ENCODE results near the gene TXNRD2.
"Not testable (repeated sequence)": the region's sequence is repeated elsewhere in the genome, so short reads cannot be mapped to it uniquely, and the experiment has no call there.

The TXNRD2 gene

DNA sequence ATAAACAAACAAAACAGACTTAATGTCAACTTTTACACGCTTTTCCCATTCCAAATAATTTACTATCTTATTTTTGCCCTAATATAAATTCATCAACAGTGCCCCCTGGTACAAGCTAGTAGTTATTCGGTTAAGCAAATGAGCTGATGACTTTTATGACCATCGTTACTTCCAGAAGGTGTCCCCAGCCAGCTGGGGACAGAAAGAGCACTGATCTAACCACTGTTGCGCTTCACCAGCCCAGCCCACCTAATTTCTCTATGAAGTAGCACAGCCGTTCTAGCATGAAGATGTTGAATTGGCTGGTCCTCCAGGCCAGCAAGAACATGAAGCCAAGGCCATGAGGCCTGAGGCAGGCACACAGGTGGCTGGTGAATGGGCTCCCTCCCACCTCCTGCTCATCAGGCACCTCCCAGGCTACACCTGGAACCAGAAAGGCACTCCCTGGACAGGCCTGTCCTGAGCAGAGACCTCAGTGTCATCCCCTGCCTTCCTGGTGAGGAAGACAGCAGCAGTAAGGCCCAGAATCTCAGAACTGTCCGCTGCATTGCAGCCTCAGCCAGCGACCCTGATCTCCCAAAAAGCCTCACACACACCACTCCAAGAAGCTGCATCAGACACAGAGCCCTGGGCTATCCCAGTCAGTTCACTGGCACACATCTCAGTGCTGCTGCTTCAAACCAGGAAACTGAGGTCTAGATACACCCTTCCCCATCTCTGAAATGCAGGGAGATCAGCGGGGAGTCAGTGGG lies 99.8 kb downstream of the TXNRD2 start:
- DNase-seq, result no peak

DNA sequence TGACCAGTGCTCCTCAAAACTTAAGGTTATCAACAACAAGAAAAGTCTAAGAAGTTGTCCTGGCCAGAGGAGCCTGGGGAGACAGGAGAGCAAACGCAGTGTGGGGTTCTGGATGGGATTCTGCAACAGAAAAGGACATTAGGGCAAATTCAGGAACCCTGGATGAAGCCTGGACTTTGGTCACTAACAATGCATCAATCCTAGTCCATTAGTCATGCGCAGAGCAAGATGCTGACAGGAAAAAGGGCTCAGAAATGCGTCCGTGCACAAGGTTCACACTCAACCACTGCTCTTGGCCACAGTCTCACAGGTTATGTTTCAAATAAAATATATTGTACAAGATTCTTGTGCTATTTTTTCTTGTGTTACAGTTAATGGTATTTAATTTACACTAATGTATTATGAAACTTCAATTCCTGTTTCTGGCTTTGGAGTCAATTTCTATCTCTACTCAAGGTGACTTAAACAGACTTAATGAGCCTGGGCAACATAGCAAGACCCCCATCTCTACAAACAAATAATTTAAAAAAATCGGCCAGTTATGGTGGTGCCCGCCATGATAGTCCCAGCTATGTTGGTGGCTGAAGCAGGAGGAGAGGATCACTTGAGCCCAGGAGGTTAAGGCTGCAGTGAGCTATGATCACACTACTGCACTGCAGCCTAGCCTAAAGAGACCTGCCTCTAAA lies 100.5 kb downstream of the TXNRD2 start:
- no peak for DNase-seq

DNA sequence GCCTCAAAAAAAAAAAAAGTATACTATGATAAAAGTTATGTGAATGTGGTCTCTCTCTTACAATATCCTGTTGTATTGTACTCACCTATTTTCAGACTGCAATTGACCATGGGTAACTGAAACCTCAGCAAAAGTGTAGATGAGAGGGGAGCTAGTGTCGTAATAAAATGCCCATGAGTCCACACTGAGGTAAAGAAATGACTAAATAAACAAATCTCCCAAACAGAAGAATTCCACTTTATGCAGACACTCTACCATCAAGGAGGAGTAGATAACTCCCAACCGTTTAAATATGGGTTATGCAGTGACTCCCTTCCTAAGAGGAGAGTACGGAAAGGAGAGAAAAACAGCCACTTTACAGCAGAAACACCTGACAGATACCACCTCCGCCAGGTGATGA lies 101.6 kb downstream of the TXNRD2 start:
- no peak for DNase-seq

DNA sequence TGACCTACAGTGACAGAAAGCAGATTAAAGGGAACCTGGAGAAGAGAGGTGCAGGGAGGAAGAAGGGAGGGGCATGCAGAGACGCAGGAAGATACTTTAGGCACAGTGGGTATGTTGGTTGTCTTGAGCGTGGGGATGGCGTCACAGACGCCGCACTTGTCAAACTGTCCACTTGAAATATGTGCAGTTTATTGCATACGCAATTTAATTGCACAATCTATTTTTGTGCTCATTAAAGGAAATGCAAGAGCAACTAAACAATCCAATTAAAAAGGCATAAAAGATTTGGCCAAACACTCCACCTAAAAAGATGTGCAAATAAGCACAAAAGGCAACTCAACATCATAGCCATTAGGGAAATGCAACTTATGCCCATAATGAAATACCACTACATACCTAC lies 103.7 kb downstream of the TXNRD2 start:
- DNase-seq, result no peak

DNA sequence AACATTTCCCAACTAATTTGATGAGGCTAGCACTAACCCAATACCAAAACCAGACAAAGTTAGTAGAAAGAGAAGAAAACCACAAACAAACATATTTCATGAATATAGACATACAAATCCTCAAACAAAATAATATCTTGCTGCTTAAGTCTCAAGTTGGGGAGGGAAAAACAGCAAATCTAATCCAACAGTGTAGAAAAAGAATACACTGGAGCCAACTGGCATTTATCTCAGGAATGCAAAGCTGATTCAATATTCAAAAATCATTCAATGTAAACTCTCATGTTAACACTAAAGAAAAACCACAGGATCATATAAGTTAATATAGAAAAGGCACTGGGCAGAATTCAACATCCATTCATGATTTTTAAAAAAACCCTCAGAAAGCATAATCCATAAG lies 105.1 kb downstream of the TXNRD2 start:
- DNase-seq, result no peak

DNA sequence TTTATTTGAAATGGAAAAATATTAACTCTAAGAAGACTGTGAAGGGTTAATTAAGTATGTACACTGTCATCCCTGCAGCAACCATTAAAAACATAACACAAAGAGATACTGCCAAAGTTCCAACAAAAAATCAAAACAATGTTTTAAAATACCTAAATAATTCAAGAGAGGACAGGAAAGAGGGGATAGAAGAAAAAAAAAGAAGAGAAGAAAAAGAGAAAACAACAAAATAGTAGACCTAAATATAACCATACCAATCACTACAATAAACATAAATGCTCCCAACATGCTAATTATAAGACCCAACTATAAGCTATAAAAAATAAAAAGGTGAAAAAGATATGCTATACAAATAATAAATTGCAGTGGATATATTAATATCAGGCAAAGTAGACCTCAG lies 107.0 kb downstream of the TXNRD2 start:
- DNase-seq, result no peak

DNA sequence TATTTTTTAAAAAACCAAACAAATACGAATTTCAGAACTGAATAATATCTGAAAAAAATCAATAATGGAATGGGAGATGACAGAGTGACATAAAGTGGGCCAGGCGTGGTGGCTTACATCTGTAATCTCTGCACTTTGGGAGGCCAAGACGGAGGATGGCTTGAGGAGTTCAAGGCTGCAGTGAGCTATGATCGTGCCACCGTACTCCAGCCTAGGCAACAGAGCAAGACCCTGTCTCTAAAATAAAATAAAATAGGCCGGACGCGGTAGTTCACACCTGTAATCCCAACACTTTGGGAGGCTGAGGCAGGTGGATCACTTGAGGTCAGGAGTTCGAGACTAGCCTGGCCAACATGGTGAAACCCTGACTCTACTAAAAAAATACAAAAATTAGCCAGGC lies 108.3 kb downstream of the TXNRD2 start:
- DNase-seq, result not testable (repeated sequence)

DNA sequence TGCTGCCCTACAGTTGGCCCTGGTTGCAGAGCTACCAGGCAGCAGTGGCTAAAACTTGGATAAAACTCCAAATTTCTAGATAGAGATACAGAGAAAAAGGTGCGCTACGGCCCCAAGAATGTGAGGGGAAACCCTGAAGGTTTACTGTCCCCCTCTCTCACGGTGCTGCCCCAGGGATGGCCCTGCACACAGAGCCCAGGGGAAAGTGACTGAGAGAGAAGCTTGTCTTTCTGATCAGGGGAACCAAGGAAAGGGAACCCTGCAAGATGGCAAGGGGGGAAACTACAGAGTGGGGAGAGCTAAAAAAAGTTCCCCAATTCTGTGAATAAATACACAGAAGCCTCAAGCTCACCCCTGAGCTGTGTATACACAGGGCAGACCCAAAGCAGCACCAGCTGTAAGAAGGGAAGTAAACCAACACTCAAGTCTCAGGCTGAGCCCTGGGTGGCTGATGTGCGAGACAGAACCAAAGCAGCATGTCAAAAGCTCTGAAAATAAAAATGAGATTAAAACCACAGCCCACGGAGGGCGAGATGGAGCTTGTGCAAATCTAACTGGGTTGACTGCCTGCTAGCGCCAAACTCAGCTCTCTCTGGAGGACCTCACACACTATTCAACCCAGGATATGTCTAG lies 109.0 kb downstream of the TXNRD2 start:
- no peak for DNase-seq

DNA sequence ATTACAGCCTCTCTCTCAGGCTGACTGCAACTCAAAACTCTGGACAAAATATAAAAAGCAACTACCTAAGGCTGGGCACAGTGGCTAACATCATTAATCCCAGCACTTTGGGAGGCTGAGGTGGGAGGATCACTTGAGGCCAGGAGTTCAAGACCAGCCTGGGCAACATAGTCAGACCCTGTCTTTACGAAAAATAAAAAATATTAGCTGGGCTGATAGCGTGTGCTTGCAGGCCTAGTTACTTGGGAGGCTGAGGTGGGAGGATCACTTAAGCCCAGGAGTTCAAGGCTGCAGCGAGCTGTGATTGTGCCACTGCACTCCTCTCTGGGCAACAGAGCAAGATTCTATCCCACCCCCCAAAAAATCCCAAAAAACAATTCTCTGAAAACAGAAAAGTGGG lies 109.6 kb downstream of the TXNRD2 start:
- DNase-seq, result not testable (repeated sequence)

DNA sequence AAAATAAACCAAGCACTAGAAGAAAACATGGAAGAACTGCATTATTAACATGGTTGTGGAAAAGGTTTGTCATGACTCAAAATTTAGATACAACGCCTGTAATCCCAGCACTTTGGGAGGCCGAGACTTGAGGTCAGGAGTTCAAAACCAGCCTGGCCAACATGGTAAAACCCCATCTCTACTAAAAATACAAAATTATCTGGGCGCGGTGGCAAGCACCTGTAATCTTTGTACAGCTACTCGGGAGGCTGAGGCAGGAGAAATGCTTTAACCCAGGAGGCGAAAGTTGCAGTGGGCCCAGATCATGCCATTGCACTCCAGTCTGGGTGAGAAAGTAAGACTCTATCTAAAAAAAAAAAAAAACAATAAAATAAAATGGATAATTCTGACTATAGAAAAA lies 110.6 kb downstream of the TXNRD2 start:
- no peak for DNase-seq

DNA sequence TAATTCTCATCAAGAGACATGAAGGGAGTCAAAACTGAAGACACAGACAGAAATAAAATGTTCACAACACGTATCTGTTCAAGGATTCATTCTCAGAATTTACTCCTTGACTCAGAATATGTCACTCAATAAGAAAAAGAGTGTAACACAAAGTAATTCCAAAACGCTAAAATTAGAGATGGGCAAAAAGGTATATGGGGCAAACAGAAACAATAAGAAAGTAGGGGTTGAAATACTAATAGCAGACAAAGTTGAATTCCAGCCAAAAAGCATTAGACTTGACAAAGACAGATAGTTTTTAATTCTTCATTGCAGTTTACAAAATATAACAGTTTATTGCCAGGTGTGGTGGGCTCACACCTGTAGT lies 113.6 kb downstream of the TXNRD2 start:
- no peak for DNase-seq

DNA sequence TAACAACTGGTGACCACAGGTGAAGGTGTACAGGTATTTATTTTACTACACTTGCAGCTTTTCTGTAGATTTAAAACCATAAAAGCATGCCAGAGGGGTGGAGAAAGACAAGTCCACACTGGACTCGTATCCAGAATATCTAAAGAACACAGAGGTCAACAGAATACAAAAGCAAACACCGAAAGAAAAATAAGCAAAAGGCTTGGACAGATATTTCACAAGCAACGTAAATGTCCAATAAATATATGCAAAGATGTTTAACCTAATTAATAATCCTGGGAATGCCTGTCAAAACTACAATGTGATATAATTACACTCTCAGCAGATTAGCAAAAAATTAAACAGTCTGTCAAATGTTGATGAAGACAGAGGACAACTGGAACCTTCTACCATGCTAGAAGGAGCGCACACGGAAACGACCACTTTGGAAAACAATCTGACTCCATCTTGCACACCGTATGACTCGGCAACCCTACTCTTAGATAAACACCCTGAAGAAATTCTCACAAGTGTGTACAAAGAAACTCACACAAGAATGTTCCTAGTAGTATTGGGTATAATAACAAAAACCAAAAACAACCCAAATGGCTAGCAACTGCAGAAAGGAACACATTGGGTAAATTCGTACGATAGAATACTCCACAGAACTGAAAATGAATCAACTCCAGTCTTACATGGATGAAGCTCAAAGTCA lies 114.1 kb downstream of the TXNRD2 start:
- no peak for DNase-seq

DNA sequence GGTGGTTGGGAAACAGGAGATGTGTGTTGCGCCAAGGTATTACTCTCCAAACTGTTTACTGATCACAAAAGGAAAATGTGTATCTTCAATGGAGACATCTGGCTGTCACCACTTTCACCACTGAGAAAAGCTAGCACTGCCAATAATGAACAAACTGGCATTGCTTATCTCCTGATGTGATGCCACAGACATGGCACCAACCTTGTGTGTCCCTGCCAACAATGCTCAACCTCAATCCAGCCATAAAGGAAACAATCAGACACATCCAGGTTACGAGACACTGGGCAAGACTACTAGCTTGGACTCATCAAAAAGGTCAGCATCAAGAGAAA lies 115.0 kb downstream of the TXNRD2 start:
- no peak for DNase-seq

DNA sequence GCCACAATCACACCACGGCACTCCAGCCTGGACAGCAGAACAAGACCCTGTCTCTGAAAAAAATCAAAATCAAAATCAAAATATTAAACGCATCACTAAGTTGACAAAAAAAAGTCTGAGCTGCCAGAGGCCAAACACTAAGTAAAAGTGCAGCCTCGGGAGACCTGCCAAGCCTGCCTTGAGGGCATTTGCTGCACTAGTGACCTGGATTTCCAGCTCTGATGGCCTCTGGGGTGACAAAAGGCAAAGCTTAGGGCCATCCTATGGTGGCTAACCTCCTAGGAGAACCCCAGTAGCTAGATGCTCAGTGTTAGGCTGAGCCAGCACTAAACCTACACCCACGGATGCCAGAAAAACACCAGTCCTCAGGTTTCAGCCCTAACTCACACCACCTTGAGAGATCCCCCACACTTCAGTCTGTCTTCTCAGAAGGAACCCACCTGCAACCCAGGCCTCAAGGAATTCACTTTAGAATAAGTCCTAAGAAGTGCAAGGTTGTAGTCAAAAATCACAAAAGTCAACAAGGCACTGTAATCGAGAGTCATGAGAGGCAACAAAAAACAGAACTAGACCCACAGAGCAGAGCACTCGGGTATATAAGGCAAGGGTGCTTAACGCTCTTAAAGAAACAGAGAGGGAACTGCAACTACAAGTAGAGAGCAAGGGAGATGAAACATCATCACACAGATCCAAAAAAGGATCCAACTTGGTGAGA lies 115.6 kb downstream of the TXNRD2 start:
- peak; percentile 17 for DNase-seq
